Caco-2 (cell line): ENCODE results near the gene CORO7. TPM values are rescaled to one million over a fixed set of nuclear protein-coding genes. Genes with fewer than 3 reads are reported as not detected.

Experiments
- BruUV-seq: library from RNA; stranded (reverse); fragments of 400-500 nt; replicated peaks from 2 replicates; lab custom pipeline; 2021; lab: Mats Ljungman, UMichigan
- CTCF ChIA-PET: fragments of 300-600 bp; sonication (Branson Sonifier 250); formaldehyde crosslinking; loops from one replicate; lab custom pipeline; 2022; ENCODE audit warnings: antibody characterized with exemption; lab: Charles Lee
- POLR2A ChIA-PET: fragments of 300-600 bp; sonication (Branson Sonifier 250); formaldehyde crosslinking; loops from one replicate; lab custom pipeline; 2022; ENCODE audit warnings: antibody characterized with exemption; lab: Charles Lee
- DNase-seq, 2 experiments: peaks; one replicate each; pipeline versions ENCODE4 v3.0.0 to v3.0.0-alpha.2; 2020 to 2022
- H3K27me3 ChIP-seq: replicated peaks from 2 replicates; pipeline ENCODE4 v1.6.0; 2011; ENCODE audit warnings: low read length; ENCODE audit not compliant: control insufficient read depth, insufficient read depth
- H3K36me3 ChIP-seq: 2 replicates; pipeline ENCODE4 v1.5.1; 2011; ENCODE audit warnings: low read length; ENCODE audit not compliant: control insufficient read depth, insufficient read depth
- H3K4me1 ChIP-seq: fragments of 250-450 bp; sonication (Bioruptor Pico); 2 replicates; pipeline ENCODE4 v1.5.1; 2020; ENCODE audit warnings: mild to moderate bottlenecking
- H3K4me3 ChIP-seq: 2 replicates; pipeline ENCODE4 v1.5.1; 2011; ENCODE audit warnings: low read depth, mild to moderate bottlenecking, control low read depth, low read length
- H3K9me3 ChIP-seq: fragments of 250-450 bp; sonication (Bioruptor Pico); 2 replicates; pipeline ENCODE4 v1.5.1; 2020; ENCODE audit warnings: mild to moderate bottlenecking, moderate library complexity
- H3K27ac Mint-ChIP-seq: one replicate; pipeline ENCODE4 v1.8.0; 2022; ENCODE audit warnings: mixed read lengths; ENCODE audit not compliant: unreplicated experiment
- H3K27me3 Mint-ChIP-seq: one replicate; pipeline ENCODE4 v1.8.0; 2022; ENCODE audit warnings: mixed read lengths; ENCODE audit not compliant: insufficient read depth, unreplicated experiment
- H3K36me3 Mint-ChIP-seq: one replicate; pipeline ENCODE4 v1.8.0; 2022; ENCODE audit warnings: mild to moderate bottlenecking, mixed read lengths; ENCODE audit not compliant: insufficient read depth, unreplicated experiment
- H3K4me1 Mint-ChIP-seq: one replicate; pipeline ENCODE4 v1.8.0; 2022; ENCODE audit warnings: low read depth, mixed read lengths; ENCODE audit not compliant: unreplicated experiment
- H3K4me3 Mint-ChIP-seq: one replicate; pipeline ENCODE4 v1.8.0; 2022; ENCODE audit warnings: mild to moderate bottlenecking, moderate library complexity, mixed read lengths; ENCODE audit not compliant: unreplicated experiment
- H3K9me3 Mint-ChIP-seq: one replicate; pipeline ENCODE4 v1.8.0; 2022; ENCODE audit warnings: mixed read lengths; ENCODE audit not compliant: unreplicated experiment
- CTCF ChIP-seq, 2 experiments: fragments of 200-600 bp in 1 of 2; IDR thresholded peaks; 1 replicate in 1 of 2; 2 replicates in 1 of 2; pipeline versions ENCODE4 v1.5.1 to v1.8.0; 2011 to 2022; ENCODE audit warnings: antibody characterized with exemption in 1 of 2, control low read depth in 1 of 2, inconsistent platforms in 1 of 2, low read depth in 1 of 2, low read length in 1 of 2, mild to moderate bottlenecking in 1 of 2, moderate library complexity in 1 of 2; ENCODE audit not compliant: insufficient read depth in 1 of 2, severe bottlenecking in 1 of 2, unreplicated experiment in 1 of 2
- intact Hi-C: fragments of 100-400 bp; cut with micrococcal nuclease; formaldehyde crosslinking; loops from one replicate; pipeline ENCODE4 v1.10.0; 2022; ENCODE audit not compliant: unreplicated experiment
- total RNA-seq: library from RNA; stranded (reverse); gene quantifications from 2 replicates; pipeline ENCODE4 v1.2.3, GENCODE V29; 2022

CORO7 gene
- total RNA-seq, 1 experiment from 2014 or later = 23.1 TPM

- peaks cover 6% of the 10 kb centered on the region for H3K36me3 Mint-ChIP-seq
Measured at GRCh38 chr16:4420505-4421105, 4.2 kb upstream of the CORO7 start.

GRCh38 chr16:4419402-4419959, 3.1 kb upstream of the CORO7 start:
- no peaks in the 10 kb centered on the region for H3K36me3 ChIP-seq

More at GRCh38 chr16:4420505-4421105, 4.2 kb upstream of the CORO7 start:
- no TSS peak for BruUV-seq
- Mint-ChIP-seq H3K9me3 (no peaks in the 10 kb centered on the region), H3K4me1 (peaks cover 6% of the 10 kb centered on the region), H3K4me3 (no peak overlapping the region), H3K27me3 (no peaks in the 10 kb centered on the region), H3K27ac (no peak overlapping the region)
- no peak for TF ChIP-seq CTCF (IDR thresholded peaks at IDR 0.05; ENCODE audit: insufficient read depth in 1 of 2, low read depth in 1 of 2, low read length in 1 of 2, severe bottlenecking in 1 of 2, unreplicated experiment in 1 of 2)
- POLR2A ChIA-PET = no interaction called here
- no peak for DNase-seq
- Histone ChIP-seq H3K27me3 (no peaks in the 10 kb centered on the region), H3K36me3 (no peaks in the 10 kb centered on the region), H3K9me3 (no peaks in the 10 kb centered on the region), H3K4me3 (no peak overlapping the region), H3K4me1 (peaks cover 4% of the 10 kb centered on the region; the same call in 1 of the 2 replicates)
- CTCF ChIA-PET = no interaction called here
- intact Hi-C loops = no loop called here

More at GRCh38 chr16:4419402-4419959, 3.1 kb upstream of the CORO7 start:
- intact Hi-C loops = no loop called here
- Mint-ChIP-seq H3K36me3 (no peaks in the 10 kb centered on the region), H3K4me1 (peaks cover 9% of the 10 kb centered on the region), H3K4me3 (no peak overlapping the region), H3K9me3 (no peaks in the 10 kb centered on the region), H3K27ac (no peak overlapping the region), H3K27me3 (no peaks in the 10 kb centered on the region)
- ChIA-PET CTCF (no interaction called here), POLR2A (no interaction called here)
- H3K4me3 ChIP-seq = no peak overlapping the region
- H3K9me3 ChIP-seq = no peaks in the 10 kb centered on the region
- no peak for TF ChIP-seq CTCF (IDR thresholded peaks at IDR 0.05; ENCODE audit: insufficient read depth in 1 of 2, low read depth in 1 of 2, low read length in 1 of 2, severe bottlenecking in 1 of 2, unreplicated experiment in 1 of 2)
- no TSS peak for BruUV-seq
- DNase-seq = no peak
- no peaks in the 10 kb centered on the region for H3K27me3 ChIP-seq
- peaks cover 6% of the 10 kb centered on the region for H3K4me1 ChIP-seq
